ENCODE measurements around the gene SH3GL2.

SH3GL2 gene

DNA sequence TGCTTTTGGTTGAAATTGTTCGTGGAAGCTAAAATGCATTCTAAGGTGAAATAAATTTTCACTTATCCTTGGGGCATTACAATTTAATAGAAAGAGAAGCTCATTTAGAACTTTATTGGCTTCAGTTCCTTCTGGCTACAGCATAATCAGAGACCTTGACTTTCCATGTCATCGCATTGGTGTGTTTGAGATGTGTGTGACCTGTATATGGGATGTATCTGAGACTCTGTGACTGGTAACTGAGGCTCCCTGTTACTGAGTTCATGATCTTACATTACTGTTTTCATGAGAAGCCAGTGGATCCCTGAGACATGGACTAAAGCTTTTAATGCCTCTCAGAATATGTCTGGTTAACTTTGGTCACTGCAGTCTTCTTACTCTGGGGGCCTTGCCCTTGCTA is 32.5 kb downstream of the SH3GL2 start:
- DNase-seq (ENCODE audit: low read depth in 2 of 2): no peak

- DNase-seq (ENCODE audit: low read depth in 2 of 2): no peak
Observed at GRCh38 chr9:17611917-17612316, 33.1 kb downstream of the SH3GL2 start.

DNA sequence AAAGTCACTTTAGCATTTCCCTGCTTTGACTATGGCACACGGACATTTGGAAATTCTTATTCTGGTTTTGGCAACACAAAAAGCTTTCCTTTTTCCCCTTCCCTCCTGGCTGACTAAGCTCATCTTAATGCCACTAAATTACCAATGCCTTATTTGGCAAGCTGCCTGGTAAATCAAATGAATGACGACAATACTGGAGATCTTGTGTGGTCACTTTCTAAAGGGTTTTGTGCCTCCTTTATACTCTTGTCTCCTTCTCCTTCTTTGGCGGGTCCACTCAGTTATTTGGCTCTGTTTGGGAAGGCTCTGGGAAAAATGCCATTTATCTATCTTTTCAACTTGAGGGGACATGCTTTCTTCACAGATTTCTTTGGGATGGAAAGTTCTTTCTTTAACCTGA is 34.9 kb downstream of the SH3GL2 start:
- no peak for DNase-seq (ENCODE audit: low read depth in 2 of 2)

- no peak for DNase-seq (ENCODE audit: low read depth in 2 of 2)
Observed at GRCh38 chr9:17614250-17614649, 35.4 kb downstream of the SH3GL2 start.

GRCh38 chr9:17614903-17615302 is 36.0 kb downstream of the SH3GL2 start:
- no peak for DNase-seq (ENCODE audit: low read depth in 2 of 2)

DNA sequence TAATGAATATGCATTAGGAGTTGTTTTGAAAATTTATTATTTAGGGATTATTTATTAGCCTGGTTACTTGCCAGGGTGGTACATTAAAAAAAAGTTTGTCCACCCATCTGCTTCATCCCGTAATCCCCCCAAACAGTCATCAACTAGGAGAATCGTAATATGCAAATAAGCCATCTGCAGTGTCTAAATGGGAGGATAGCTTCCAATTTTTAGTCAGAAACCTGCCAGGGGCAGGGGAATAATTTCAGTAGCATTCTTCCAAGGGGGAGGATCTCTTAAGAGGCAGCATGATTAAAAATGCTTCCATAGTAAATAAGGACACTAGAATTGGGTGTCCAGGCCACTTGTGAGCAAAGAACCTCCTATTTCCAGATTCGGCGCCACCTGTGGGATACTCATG is 43.3 kb downstream of the SH3GL2 start:
- DNase-seq (ENCODE audit: low read depth in 2 of 2): no peak

- no peak for DNase-seq (ENCODE audit: low read depth in 2 of 2)
Observed at GRCh38 chr9:17622749-17623148, 43.9 kb downstream of the SH3GL2 start.

DNA sequence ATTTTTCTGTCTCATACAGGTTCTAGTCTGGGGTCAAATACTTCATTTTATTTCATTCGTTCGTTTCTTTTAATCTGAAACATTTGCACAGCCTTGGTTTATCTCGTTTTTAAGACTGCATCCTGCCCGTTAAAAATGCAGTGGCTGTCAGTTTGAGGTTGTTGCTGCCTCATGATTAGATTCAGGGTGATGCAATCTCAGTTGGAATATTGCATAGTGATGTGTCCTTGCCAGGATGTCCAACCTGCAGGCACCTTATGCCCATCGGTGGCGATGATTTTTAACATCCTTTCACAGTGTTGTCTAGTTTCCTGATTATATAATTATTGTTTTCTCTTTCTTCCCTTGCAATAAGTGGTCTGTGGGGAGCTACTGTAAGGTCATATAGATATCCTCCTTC is 45.1 kb downstream of the SH3GL2 start:
- DNase-seq (ENCODE audit: low read depth in 2 of 2): no peak

DNA sequence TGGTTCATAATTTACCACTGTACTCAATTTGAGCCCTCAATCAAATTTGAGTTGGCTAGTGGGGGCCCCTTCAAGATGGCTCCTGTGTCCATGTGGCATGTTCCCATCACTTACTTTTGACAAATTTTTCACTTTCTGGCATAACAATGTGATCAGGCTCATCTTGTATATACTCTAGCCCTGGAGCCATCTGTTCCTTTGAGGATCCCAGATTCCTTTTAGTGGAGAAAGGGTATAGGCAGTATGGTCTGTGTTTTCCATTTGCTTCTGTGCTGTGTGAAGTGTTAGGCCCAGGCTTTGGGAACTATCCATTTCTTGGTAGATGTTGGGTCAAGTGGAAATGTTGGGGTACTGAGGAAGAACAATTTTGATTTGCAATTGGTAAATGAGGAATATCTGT is 45.7 kb downstream of the SH3GL2 start:
- DNase-seq (ENCODE audit: low read depth in 2 of 2): no peak

- DNase-seq (ENCODE audit: low read depth in 2 of 2): no peak
Observed at GRCh38 chr9:17625644-17626388, 47.0 kb downstream of the SH3GL2 start.

- DNase-seq (ENCODE audit: low read depth in 2 of 2): no peak
Observed at GRCh38 chr9:17627641-17628040, 48.8 kb downstream of the SH3GL2 start.

DNA sequence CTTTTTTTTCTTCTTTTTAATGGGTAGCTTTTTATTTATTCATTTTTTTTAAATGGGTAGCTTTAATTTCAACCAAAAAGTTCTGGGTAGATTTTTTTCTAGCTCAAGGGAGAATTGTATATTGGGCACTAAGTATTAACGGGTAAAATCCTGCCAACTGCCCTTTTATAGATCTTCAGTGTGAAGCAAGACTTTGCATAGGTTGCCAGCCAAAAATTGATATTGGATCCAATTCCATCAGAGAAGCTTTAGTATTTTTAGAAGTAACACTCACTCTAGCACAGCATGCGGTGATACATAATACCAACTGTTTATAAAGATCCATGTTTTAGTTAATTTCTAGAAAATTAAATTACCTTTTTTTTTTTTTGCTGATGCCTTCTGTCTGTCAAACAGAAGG is 49.8 kb downstream of the SH3GL2 start:
- no peak for DNase-seq (ENCODE audit: low read depth in 2 of 2)

- no peak for DNase-seq (ENCODE audit: low read depth in 2 of 2)
Observed at GRCh38 chr9:17630531-17630949, 51.7 kb downstream of the SH3GL2 start.

DNA sequence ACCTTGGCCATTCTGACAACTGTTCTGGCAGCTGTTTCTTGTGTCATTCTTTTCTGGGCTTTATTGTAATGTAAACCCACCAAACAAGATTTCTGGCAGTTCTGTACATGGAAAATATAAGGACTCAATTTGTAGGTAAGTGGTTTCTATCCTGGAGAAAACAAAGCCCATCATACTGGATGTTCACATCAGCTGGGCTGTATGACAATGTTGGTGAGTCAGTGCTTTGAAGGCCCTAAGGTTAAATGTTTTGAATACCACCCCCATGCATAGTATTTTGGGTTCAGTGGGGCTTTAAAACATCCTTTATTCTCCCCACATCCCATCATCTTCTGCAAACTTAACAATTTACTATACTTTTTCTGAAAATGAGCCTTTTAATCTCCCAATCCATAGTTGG is 52.5 kb downstream of the SH3GL2 start:
- DNase-seq (ENCODE audit: low read depth in 2 of 2): no peak

GRCh38 chr9:17632994-17633393 is 54.1 kb downstream of the SH3GL2 start:
- DNase-seq (ENCODE audit: low read depth in 2 of 2): no peak

GRCh38 chr9:17635115-17635890 is 56.4 kb downstream of the SH3GL2 start:
- no peak for DNase-seq (ENCODE audit: low read depth in 2 of 2)

GRCh38 chr9:17636349-17636748 is 57.5 kb downstream of the SH3GL2 start:
- DNase-seq (ENCODE audit: low read depth in 2 of 2): no peak

DNA sequence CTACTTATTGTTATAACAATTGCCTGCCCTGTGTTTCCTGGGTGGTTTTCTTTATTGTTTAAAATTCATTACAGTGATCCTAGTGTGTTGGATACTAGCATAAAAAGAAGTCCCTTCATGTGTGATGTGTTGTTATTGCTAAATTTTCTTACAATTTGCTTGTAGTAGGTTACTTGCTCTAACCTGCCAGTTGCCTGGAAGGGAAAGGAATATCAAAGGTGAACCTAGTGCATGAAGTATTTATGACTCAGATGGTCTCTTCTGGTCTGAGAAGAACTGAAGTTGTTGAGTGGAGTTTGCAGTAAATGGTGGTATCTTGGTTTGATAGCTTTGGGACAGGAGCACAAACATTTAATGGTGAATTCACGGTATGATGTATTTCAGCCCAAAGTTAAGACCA is 58.0 kb downstream of the SH3GL2 start:
- no peak for DNase-seq (ENCODE audit: low read depth in 2 of 2)

DNA sequence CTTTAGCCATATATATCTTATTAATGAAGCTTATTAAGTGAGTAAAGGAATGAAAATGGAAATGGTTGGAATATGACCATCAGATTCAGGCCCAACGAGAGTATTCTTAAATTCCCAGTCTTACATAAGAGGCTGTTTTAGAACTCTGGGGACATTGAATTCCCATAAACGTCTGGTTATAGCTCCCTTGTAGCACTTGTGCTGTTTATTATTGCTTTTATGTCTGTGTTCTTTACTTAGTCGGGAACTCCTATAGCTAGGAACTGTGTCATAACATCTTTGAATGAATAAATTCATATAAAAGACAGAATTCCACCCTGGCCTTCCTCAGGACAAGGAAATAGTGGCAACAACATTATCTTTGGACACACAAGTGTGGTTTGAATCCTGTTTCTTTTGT is 58.4 kb downstream of the SH3GL2 start:
- no peak for DNase-seq (ENCODE audit: low read depth in 2 of 2)

DNA sequence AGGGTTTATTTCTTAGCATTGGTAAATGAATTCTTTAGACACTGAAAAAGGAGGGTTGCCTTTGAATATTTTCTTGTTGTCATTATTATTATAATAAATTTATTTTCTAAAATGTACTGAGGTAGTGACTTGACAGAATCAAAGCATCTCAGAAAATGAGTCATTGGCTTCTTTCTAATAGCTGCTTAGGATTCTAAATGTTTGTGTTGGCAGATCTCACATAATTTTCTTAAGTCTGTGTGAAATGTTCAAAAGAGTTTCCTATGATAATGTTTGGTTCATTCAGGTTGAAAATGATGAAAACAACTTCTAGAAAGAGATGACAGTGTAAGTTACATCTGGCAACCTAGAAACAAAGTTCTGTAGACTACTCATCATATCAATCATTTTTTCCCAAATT is 69.7 kb downstream of the SH3GL2 start:
- no peak for DNase-seq (ENCODE audit: low read depth in 2 of 2)

DNA sequence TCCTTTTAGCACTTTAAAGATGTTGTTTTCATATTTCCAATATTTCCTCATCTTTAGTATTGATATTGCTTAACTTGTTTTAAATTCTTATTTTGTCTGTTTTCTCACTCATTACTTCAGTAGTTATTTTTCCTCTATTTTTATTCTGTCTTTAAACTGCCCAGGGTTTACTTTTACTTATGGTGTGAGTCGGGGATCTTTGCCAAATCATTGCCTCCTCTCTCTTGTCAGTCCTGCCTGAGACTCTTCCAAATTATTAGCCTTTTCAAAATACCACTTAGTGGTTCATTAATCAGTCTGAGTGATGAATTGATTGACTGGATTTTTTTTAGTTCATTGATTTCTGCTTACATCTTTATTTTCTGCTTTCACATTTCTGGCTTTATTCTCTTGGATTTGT is 72.9 kb downstream of the SH3GL2 start:
- no peak for DNase-seq (ENCODE audit: low read depth in 2 of 2)

GRCh38 chr9:17653947-17654465 is 75.1 kb downstream of the SH3GL2 start:
- no peak for DNase-seq (ENCODE audit: low read depth in 2 of 2)

DNA sequence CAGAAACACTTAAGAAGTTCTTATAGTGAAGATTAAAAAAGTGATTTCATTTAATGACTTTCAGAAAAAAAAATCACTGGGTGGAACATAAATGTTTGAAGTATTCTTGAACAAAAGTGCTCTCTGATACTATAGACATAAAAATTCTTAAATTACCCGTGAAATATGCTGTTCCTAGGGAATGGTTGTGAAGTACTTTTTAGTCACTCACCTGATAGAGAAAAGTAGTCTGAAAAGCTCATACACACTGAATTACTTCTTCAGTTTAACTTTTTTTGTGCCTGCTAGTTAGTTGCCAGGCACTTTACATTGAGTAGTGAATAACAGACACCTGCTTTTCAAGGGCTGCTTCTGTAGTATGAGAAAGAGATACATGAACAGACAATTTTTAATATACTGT is 78.0 kb downstream of the SH3GL2 start:
- DNase-seq (ENCODE audit: low read depth in 2 of 2): no peak

Data from stimulated activated CD8-positive, alpha-beta memory T cell treated with anti-CD3 and anti-CD28 coated beads, Interleukin-2, amount 100 ng/mL, for 1 hour (primary cell).